AG10803 (cell line): ENCODE data around the gene CNRIP1.
A peak's percentile ranks its signal among the peaks of the same experiment; 100 is the strongest.
"Not testable (repeated sequence)": the region's sequence is repeated elsewhere in the genome, so short reads cannot be mapped to it uniquely, and the experiment has no call there.

ENCODE experiments used
- DNase-seq: peaks from one replicate; pipeline ENCODE4 v3.0.0; 2010; ENCODE audit warnings: low read depth
- H3K4me3 ChIP-seq: 2 replicates; pipeline ENCODE4 v1.5.1; 2011; ENCODE audit warnings: mild to moderate bottlenecking, low read length, control low read depth
- CTCF ChIP-seq: conservative IDR thresholded peaks from 2 replicates; pipeline ENCODE4 v1.5.1; 2011; ENCODE audit warnings: mild to moderate bottlenecking, low read length, control low read depth, inconsistent platforms

CNRIP1 gene

GRCh38 chr2:68309426-68309825 is 10.3 kb downstream of the CNRIP1 start:
- no peak overlapping the region for H3K4me3 ChIP-seq
- no peak for TF ChIP-seq CTCF
- DNase-seq, result no peak

- not testable (repeated sequence) for DNase-seq, H3K4me3 ChIP-seq
Measured at GRCh38 chr2:68303902-68304272, 15.9 kb downstream of the CNRIP1 start.

- no peak overlapping the region for H3K4me3 ChIP-seq
- TF ChIP-seq CTCF, result no peak
- DNase-seq, result no peak
Measured at GRCh38 chr2:68303033-68303901, 16.5 kb downstream of the CNRIP1 start.

GRCh38 chr2:68302281-68302875 is 17.4 kb downstream of the CNRIP1 start:
- DNase-seq, result peak; percentile 26
- TF ChIP-seq CTCF, result no peak
- H3K4me3 ChIP-seq, result no peak overlapping the region

GRCh38 chr2:68295516-68295915 is 24.2 kb downstream of the CNRIP1 start:
- DNase-seq, result no peak
- no peak overlapping the region for H3K4me3 ChIP-seq
- TF ChIP-seq CTCF, result no peak

GRCh38 chr2:68294913-68295312 is 24.8 kb downstream of the CNRIP1 start:
- no peak overlapping the region for H3K4me3 ChIP-seq
- no peak for DNase-seq
- TF ChIP-seq CTCF, result no peak

GRCh38 chr2:68294187-68294586 is 25.6 kb downstream of the CNRIP1 start:
- TF ChIP-seq CTCF, result no peak
- H3K4me3 ChIP-seq, result no peak overlapping the region
- DNase-seq, result no peak
